GM19452 (cell line): ENCODE data around the gene AKAP17A.
A peak's percentile ranks its signal among the peaks of the same experiment; 100 is the strongest.

Experiments
- ATAC-seq: cut with Tn5 transposase; IDR thresholded peaks from one replicate; pipeline ENCODE4 v1.9.1; 2021; ENCODE audit not compliant: unreplicated experiment

AKAP17A gene

DNA sequence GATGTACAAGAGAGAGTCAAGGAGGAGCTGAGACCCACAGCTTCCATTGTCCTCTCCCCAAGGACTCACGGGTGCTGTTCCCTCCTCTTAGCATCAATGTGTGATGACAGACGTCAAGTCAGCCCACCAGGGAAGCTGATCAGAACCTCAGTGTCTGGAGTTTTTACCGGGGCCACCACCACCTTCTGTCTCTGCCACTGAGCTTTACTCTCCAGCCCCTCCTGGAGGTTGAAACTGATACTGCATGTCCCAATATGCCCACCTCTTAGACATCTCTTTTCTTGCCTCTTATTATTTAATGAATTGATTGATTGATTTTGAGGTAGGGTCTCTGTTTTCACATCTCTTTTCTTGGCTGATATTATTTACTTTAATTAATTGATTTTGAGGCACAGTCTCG lies 10.3 kb upstream of the AKAP17A start:
- no peak for ATAC-seq

GRCh38 chrX:1582686-1583437 lies 8.5 kb upstream of the AKAP17A start:
- no peak for ATAC-seq

DNA sequence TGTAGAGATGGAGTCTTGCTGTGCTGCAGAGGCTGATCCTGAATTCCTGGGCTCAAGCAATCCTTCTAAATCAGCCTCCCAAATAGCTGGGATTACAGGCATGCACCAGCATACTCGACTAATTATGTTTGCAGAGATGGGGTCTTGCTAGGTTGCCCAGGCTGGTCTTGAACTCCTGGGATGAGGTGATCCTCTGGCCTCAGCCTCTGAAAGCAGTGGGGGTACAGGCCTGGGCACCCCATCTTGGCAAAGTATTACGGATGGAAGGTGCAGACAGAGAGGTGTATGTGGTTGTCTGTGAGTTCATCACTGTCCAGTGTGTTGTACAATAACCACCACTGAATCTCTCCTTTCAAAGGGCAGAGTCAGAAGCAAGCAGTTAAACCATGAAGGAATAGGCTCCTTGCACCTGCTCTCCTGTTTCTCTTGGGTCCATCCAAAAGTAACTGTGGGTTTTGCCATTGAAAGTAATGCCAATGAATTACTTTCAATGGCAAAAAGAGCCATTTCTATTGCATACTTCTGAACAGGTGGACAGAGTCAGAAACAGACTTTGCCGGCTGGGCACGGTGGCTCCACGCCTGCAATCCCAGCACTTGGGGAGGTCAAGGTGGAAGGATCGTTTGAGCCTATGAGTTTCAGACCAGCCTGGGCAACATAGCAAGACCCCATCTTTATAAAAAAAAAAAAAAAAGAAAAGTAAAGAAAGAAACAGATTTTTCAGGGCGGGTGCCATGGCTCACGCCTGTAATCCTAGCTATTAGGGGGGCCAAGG lies 7.0 kb upstream of the AKAP17A start:
- ATAC-seq, result no peak

GRCh38 chrX:1587161-1587560 lies 4.2 kb upstream of the AKAP17A start:
- ATAC-seq, result no peak

GRCh38 chrX:1589356-1590130 lies 1.9 kb upstream of the AKAP17A start:
- ATAC-seq, result no peak

GRCh38 chrX:1591863-1592469 lies 562 bp downstream of the AKAP17A start:
- no peak for ATAC-seq

DNA sequence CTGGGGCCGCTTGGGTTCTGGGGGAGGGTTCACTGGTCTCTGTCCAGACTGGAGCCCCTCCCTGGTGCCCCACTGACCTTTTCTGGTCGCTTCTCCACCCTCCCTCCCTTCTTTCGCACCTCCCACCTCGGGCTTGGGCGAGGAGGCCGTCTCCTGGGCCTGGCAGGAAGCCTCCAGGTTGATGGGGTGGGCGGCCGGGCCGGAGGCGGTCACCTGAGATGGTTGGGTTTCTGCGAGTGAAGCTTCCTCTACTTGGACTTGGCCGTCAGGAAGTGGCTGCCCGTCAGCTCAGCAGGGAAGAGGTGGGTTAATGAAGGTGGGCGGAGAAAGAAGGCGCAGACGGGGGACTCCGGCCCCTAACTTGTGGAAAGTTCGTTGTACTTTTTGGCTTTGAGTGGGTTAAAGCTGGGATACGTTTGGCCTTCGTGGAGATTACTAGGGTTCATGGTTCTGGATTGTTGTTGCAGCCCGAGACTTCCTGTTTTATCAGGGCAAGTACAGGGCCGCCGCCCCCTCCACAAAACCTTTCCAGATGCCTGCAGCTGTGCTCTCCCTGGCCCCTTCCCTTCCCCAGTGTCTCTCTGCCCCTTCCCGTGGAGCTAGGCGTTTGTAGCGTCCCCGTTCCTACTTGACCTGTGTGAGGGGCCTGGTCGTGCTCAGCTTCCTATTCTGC lies 1.2 kb downstream of the AKAP17A start:
- ATAC-seq, result peak; percentile 65

GRCh38 chrX:1593286-1594271 lies 2.2 kb downstream of the AKAP17A start:
- no peak for ATAC-seq

DNA sequence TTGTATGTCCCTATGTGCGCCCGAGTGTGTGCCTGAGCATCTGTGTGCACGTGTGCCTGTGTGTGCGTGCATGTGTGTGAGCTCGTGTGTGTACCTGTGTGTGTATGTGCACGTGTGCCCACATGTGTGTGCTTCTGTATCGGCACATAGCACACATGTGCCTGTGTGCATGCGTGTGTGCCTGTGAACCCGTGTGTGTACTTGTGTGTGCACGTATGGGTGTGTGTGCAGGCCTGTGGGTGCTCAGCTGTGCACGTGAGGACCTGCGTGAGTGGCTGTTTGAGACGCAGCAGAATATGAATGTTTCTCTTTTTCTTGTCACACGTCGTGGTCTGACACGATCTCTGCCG lies 4.3 kb downstream of the AKAP17A start:
- no peak for ATAC-seq

DNA sequence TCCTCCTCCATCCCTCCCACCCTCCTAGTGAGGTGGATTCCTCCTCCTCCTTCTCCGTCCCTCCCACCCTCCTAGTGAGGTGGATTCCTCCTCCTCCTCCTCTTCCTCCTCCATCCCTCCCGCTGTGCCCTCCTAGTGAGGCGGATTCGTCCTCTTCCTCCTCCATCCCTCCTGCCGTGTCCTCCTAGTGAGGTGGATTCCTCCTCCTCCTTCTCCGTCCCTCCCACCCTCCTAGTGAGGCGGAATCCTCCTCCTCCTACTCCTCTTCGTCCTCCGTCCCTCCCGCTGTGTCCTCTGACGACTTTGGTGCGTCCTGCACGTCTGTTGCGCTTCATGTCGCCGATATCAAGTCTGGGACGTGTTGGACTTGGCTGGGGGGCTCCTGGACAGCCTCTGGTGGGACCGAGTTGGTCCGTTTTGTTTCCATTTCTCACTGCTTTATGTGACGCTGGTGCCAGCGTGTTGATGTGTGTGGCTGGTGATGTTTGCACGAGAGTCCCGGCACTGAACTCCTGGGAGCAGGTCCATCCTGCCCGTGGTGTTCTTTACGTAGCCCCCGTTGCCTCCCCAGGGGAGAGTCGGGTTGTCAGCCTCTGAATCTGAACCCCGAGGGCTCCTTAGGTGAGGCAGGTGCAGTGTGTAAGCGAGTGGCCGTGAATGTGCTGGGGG lies 5.4 kb downstream of the AKAP17A start:
- ATAC-seq, result no peak

DNA sequence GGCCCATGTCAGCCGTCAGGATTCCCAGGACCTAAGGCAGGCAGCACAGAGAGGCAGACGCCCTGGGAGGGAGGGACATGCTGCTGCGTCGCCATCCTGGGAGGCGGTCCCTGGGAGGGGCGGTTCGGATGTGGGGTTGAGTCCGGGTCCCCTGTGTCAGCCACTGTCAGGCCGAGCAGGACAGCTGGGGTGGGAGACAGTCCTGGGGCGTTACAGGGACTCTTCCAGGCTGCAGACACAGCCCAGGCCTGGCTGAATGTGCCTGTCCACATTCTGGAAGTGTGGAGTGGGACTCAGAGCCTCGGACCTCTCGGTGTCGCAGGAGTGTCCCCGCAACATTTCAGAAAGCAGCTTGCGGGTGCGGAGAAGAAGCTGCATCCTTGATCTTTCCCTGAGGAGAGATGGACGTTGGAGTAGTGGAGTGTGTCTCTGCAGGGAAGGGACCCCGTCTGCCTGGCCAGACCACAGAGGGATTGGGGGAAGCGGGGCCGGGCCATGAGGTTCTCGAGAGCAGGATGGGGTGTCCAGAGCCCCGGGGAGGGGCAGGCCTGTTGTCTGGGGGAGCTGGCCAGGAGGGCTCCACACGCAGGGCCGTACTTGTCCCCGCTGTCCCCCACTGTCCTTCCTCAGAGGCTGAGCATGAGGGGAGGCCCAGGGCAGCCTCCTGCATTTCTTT lies 6.1 kb downstream of the AKAP17A start:
- ATAC-seq, result no peak

GRCh38 chrX:1598021-1598875 lies 6.8 kb downstream of the AKAP17A start:
- ATAC-seq, result no peak

DNA sequence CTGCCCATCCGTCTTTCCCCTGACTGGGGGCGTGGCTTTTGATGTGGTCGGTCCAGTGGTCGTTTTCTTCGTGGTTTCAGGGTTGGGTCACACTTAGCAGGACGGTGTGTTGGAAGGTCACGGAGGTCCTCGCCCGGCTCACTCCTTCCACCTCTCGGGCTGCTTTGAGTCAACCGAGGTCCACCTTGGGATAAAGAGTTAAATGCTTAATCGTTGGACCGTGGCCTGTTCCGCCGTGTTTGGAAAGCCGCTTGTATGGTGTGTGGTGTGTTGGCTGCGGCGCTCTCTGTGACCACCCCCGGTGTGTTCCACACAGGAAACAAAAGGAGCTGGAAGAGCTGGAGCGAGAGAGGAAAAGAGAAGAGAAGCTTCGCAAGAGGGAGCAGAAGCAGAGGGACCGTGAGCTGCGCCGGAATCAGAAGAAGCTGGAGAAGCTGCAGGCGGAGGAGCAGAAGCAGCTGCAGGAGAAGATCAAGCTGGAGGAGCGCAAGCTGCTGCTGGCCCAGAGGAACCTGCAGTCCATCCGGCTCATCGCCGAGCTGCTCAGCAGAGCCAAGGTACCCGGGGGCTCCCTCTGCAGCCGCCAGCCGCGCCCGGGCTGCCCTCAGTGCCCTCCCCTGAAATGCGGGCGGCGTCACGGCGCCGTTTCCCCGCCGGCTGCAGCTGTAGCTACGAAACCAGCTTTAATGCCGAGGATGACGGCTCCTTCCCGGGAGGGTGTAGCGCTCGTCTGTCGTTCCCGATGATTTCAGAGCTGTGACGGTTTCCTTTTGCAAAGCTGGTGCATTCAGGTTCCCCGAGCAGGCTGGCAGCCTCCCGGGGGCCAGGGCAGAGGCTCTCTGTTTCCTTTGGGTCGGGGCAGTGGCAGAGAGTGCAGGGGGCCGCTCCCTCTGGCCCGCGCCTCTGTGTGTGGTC lies 7.7 kb downstream of the AKAP17A start:
- no peak for ATAC-seq

- ATAC-seq, result no peak
These were observed 8.5 kb downstream of the AKAP17A start for GRCh38 chrX:1599791-1600405.

DNA sequence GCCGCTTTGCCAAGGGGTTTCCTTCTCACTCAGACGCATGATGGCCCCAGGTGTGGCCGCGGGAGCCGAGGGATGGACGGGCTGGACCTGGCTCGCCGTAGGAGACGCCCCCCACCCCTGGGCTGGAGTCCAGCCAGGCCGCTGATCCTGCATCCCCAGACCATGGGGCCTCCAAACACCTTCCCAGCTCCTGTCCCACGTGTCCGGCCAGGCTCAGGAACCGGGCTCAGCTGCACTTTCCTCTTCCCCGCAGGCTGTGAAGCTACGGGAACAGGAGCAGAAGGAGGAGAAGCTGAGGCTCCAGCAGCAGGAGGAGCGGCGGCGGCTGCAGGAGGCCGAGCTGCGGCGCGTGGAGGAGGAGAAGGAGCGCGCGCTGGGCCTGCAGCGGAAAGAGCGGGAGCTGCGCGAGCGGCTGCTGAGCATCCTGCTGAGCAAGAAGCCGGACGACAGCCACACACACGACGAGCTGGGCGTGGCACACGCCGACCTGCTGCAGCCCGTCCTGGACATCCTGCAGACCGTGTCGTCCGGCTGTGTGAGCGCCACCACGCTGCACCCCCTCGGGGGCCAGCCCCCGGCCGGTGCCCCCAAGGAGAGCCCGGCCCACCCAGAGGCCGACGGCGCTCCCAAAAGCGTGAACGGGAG lies 9.1 kb downstream of the AKAP17A start:
- no peak for ATAC-seq
